HUDEP-2 (cell line): ENCODE data around the gene PSKH1.
"Not testable (repeated sequence)": the region's sequence is repeated elsewhere in the genome, so short reads cannot be mapped to it uniquely, and the experiment has no call there.

ENCODE experiments used
- DNase-seq, 76 experiments: peaks; one replicate each; lab custom pipeline; 2025; ENCODE audit not compliant: unreplicated experiment in 76 of 76; lab: John Stamatoyannopoulos, UW

The PSKH1 gene

GRCh38 chr16:67972285-67972684, 79.2 kb downstream of the PSKH1 start:
- not testable (repeated sequence) for DNase-seq

GRCh38 chr16:67975321-67976105, 82.5 kb downstream of the PSKH1 start:
- no peak for DNase-seq

GRCh38 chr16:67976205-67976604, 83.2 kb downstream of the PSKH1 start:
- no peak for DNase-seq

- no peak for DNase-seq
Observed at GRCh38 chr16:67977005-67977404, 84.0 kb downstream of the PSKH1 start.

GRCh38 chr16:67977469-67978227, 84.6 kb downstream of the PSKH1 start:
- no peak for DNase-seq
